ENCODE data around the gene PTER.

Gene PTER

DNA sequence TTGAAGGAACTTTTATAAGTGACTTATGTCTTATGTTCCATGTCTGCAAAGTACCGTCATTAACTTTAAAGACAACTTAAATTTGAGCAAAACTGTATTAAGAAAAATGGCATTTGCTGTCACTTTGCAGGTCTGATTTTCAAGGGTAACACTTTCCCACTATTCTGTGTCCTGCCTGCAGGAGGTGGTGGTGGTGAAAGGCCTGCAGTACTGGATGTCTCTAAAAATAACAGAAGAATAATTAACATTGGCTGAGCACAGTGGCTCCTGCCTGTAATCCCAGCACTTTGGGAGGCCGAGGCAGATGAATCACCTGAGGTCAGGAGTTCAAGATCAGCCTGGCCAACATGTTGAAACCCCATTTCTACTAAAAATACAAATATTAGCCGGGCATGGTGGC lies 13.2 kb upstream of the PTER start:
- no peaks in the 10 kb centered on the region for H3K4me1 ChIP-seq
- H3K36me3 ChIP-seq, result no peaks in the 10 kb centered on the region
- DNase-seq, result no peak
- H3K27me3 ChIP-seq, result no peaks in the 10 kb centered on the region
- H3K4me3 ChIP-seq (ENCODE audit: low read depth, low read length), result no peak overlapping the region
- TF ChIP-seq, protein P1, sequence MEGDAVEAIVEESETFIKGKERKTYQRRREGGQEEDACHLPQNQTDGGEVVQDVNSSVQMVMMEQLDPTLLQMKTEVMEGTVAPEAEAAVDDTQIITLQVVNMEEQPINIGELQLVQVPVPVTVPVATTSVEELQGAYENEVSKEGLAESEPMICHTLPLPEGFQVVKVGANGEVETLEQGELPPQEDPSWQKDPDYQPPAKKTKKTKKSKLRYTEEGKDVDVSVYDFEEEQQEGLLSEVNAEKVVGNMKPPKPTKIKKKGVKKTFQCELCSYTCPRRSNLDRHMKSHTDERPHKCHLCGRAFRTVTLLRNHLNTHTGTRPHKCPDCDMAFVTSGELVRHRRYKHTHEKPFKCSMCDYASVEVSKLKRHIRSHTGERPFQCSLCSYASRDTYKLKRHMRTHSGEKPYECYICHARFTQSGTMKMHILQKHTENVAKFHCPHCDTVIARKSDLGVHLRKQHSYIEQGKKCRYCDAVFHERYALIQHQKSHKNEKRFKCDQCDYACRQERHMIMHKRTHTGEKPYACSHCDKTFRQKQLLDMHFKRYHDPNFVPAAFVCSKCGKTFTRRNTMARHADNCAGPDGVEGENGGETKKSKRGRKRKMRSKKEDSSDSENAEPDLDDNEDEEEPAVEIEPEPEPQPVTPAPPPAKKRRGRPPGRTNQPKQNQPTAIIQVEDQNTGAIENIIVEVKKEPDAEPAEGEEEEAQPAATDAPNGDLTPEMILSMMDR (IDR thresholded peaks at IDR 0.05; ENCODE audit: low read depth, low read length), result no peak
- H3K9me3 ChIP-seq, result no peaks in the 10 kb centered on the region

GRCh38 chr10:16425449-16425848 lies 11.4 kb upstream of the PTER start:
- H3K4me3 ChIP-seq (ENCODE audit: low read depth, low read length), result no peak overlapping the region
- TF ChIP-seq, protein P1 (IDR thresholded peaks at IDR 0.05; ENCODE audit: low read depth, low read length), result no peak
- H3K27me3 ChIP-seq, result no peaks in the 10 kb centered on the region
- DNase-seq, result no peak
- H3K36me3 ChIP-seq, result no peaks in the 10 kb centered on the region
- H3K4me1 ChIP-seq, result no peaks in the 10 kb centered on the region
- H3K9me3 ChIP-seq, result no peaks in the 10 kb centered on the region

GRCh38 chr10:16429539-16429938 lies 7.3 kb upstream of the PTER start:
- DNase-seq, result no peak

GRCh38 chr10:16436367-16436757 lies 448 bp upstream of the PTER start:
- Histone ChIP-seq H3K9me3 (no peaks in the 10 kb centered on the region), H3K4me1 (no peaks in the 10 kb centered on the region), H3K27me3 (peaks cover 2% of the 10 kb centered on the region; the same call in 1 of the 2 replicates), H3K36me3 (no peaks in the 10 kb centered on the region), H3K4me3 (ENCODE audit: low read depth, low read length) (no peak overlapping the region)
- TF ChIP-seq, protein P1 (IDR thresholded peaks at IDR 0.05; ENCODE audit: low read depth, low read length), result no peak
- no peak for DNase-seq

More at GRCh38 chr10:16429539-16429938, 7.3 kb upstream of the PTER start:
- TF ChIP-seq, protein P1 (IDR thresholded peaks at IDR 0.05; ENCODE audit: low read depth, low read length), result no peak
- Histone ChIP-seq H3K4me1 (no peaks in the 10 kb centered on the region), H3K4me3 (ENCODE audit: low read depth, low read length) (no peak overlapping the region), H3K36me3 (no peaks in the 10 kb centered on the region), H3K9me3 (no peaks in the 10 kb centered on the region), H3K27me3 (no peaks in the 10 kb centered on the region)

- Histone ChIP-seq H3K36me3 (no peaks in the 10 kb centered on the region), H3K9me3 (no peaks in the 10 kb centered on the region), H3K4me3 (ENCODE audit: low read depth, low read length) (no peak overlapping the region), H3K4me1 (no peaks in the 10 kb centered on the region), H3K27me3 (peaks cover 2% of the 10 kb centered on the region; the same call in 1 of the 2 replicates)
- DNase-seq, result no peak
- TF ChIP-seq, protein P1 (IDR thresholded peaks at IDR 0.05; ENCODE audit: low read depth, low read length), result no peak
Measured at GRCh38 chr10:16437540-16437894, 707 bp downstream of the PTER start.

GRCh38 chr10:16439295-16439694 lies 2.5 kb downstream of the PTER start:
- no peaks in the 10 kb centered on the region for H3K9me3 ChIP-seq
- no peaks in the 10 kb centered on the region for H3K4me1 ChIP-seq
- DNase-seq, result no peak
- H3K27me3 ChIP-seq, result peaks cover 2% of the 10 kb centered on the region; the same call in 1 of the 2 replicates
- H3K36me3 ChIP-seq, result no peaks in the 10 kb centered on the region
- TF ChIP-seq, protein P1 (IDR thresholded peaks at IDR 0.05; ENCODE audit: low read depth, low read length), result no peak
- no peak overlapping the region for H3K4me3 ChIP-seq (ENCODE audit: low read depth, low read length)
